ENCODE data around the gene TCF12. TPM values are rescaled to one million over a fixed set of nuclear protein-coding genes. Genes with fewer than 3 reads are reported as not detected.

Gene TCF12
- total RNA-seq: 63.2 and 95.6 TPM in 2 replicates

GRCh38 chr15:56918046-56918938 lies at the start of gene TCF12:
TSS of gene TCF12 (plus strand) at chr15:56918644. CDS start at chr15:56919914, 1,270 bp downstream.

Other genes starting within 250 kb of the TCF12 start
- 17.4 and 29.6 TPM in 2 replicates for gene ZNF280D, start 185.1 kb upstream of the TCF12 start, total RNA-seq

Data from dermis lymphatic vessel endothelial cell (primary cell).